Calu3 (cell line): Measurements from ENCODE around the gene TGM3. TPM values are rescaled to one million over a fixed set of nuclear protein-coding genes. Genes with fewer than 3 reads are reported as not detected.

ENCODE experiments used
- BruUV-seq: library from RNA; stranded (reverse); fragments of 400-500 nt; replicated peaks from 2 replicates; lab custom pipeline; 2021; lab: Mats Ljungman, UMichigan
- CTCF ChIA-PET: fragments of 300-600 bp; sonication (Branson Sonifier 250); formaldehyde crosslinking; loops from one replicate; lab custom pipeline; 2022; ENCODE audit warnings: antibody characterized with exemption; lab: Charles Lee
- DNase-seq: peaks from one replicate; pipeline ENCODE4 v3.0.0; 2022
- H3K27ac Mint-ChIP-seq: one replicate; pipeline ENCODE4 v1.8.0; 2022; ENCODE audit warnings: mixed read lengths; ENCODE audit not compliant: unreplicated experiment
- H3K27me3 Mint-ChIP-seq: one replicate; pipeline ENCODE4 v1.8.0; 2022; ENCODE audit warnings: mixed read lengths; ENCODE audit not compliant: unreplicated experiment
- H3K36me3 Mint-ChIP-seq: one replicate; pipeline ENCODE4 v1.8.0; 2022; ENCODE audit warnings: mild to moderate bottlenecking, moderate library complexity, mixed read lengths; ENCODE audit not compliant: insufficient read depth, unreplicated experiment
- H3K4me1 Mint-ChIP-seq: one replicate; pipeline ENCODE4 v1.8.0; 2022; ENCODE audit warnings: mild to moderate bottlenecking, low read depth, mixed read lengths; ENCODE audit not compliant: unreplicated experiment
- H3K4me3 Mint-ChIP-seq: one replicate; pipeline ENCODE4 v1.8.0; 2022; ENCODE audit warnings: mild to moderate bottlenecking, low read depth, moderate library complexity, mixed read lengths; ENCODE audit not compliant: unreplicated experiment
- H3K9me3 Mint-ChIP-seq: one replicate; pipeline ENCODE4 v1.8.0; 2022; ENCODE audit warnings: low read depth, mixed read lengths; ENCODE audit not compliant: unreplicated experiment
- intact Hi-C: fragments of 100-400 bp; cut with micrococcal nuclease; formaldehyde crosslinking; loops from one replicate; pipeline ENCODE4 v1.10.0; 2022; ENCODE audit not compliant: unreplicated experiment
- total RNA-seq: library from RNA; stranded (reverse); gene quantifications from 2 replicates; pipeline ENCODE4 v1.2.3, GENCODE V29; 2022
- TF ChIP-seq, protein P1 (sequence below): fragments of 200-600 bp; IDR thresholded peaks from one replicate; pipeline ENCODE4 v1.8.0; 2022; ENCODE audit warnings: antibody characterized with exemption; ENCODE audit not compliant: unreplicated experiment

TGM3 gene
- total RNA-seq, 1 experiment from 2014 or later, result not detected

DNA sequence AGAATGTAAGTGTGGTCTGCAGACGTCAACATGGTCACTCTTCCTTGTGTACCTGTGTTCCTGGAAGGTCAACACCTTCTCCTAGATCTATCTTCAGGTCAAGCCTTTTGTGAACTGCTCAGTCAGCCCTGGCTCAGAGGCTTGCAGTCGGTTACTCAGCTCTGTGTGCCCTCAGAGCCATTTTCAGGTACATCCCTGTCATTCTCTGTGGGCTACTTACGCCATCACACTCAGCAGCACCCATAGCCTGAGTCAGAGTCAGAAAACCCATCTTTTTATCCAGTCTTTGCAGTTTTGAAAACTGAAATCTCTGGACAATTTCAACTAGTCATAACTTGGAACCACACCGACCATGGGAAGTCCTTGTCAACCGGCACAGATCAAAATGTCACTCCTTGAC, 35.3 kb downstream of the TGM3 start:
- TF ChIP-seq, protein P1, sequence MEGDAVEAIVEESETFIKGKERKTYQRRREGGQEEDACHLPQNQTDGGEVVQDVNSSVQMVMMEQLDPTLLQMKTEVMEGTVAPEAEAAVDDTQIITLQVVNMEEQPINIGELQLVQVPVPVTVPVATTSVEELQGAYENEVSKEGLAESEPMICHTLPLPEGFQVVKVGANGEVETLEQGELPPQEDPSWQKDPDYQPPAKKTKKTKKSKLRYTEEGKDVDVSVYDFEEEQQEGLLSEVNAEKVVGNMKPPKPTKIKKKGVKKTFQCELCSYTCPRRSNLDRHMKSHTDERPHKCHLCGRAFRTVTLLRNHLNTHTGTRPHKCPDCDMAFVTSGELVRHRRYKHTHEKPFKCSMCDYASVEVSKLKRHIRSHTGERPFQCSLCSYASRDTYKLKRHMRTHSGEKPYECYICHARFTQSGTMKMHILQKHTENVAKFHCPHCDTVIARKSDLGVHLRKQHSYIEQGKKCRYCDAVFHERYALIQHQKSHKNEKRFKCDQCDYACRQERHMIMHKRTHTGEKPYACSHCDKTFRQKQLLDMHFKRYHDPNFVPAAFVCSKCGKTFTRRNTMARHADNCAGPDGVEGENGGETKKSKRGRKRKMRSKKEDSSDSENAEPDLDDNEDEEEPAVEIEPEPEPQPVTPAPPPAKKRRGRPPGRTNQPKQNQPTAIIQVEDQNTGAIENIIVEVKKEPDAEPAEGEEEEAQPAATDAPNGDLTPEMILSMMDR, result no peak
- H3K27ac Mint-ChIP-seq, result no peak overlapping the region
- CTCF ChIA-PET, result no interaction called here

GRCh38 chr20:2331901-2332565, 36.2 kb downstream of the TGM3 start:
- Mint-ChIP-seq H3K9me3 (no peaks in the 10 kb centered on the region), H3K27me3 (peaks cover 58% of the 10 kb centered on the region), H3K4me1 (no peaks in the 10 kb centered on the region), H3K27ac (no peak overlapping the region), H3K4me3 (no peak overlapping the region), H3K36me3 (no peaks in the 10 kb centered on the region)
- intact Hi-C loops, result no loop called here
- BruUV-seq, result no TSS peak
- TF ChIP-seq, protein P1, result no peak
- CTCF ChIA-PET, result no interaction called here
- no peak for DNase-seq

More for the DNA sequence above, 35.3 kb downstream of the TGM3 start:
- H3K4me1 Mint-ChIP-seq, result no peaks in the 10 kb centered on the region
- no peak for DNase-seq
- BruUV-seq, result no TSS peak
- H3K4me3 Mint-ChIP-seq, result no peak overlapping the region
- intact Hi-C loops, result no loop called here
- peaks cover 67% of the 10 kb centered on the region for H3K27me3 Mint-ChIP-seq
- H3K36me3 Mint-ChIP-seq, result no peaks in the 10 kb centered on the region
- no peaks in the 10 kb centered on the region for H3K9me3 Mint-ChIP-seq

GRCh38 chr20:2332711-2333110, 36.9 kb downstream of the TGM3 start:
- no TSS peak for BruUV-seq
- H3K27ac Mint-ChIP-seq, result no peak overlapping the region

DNA sequence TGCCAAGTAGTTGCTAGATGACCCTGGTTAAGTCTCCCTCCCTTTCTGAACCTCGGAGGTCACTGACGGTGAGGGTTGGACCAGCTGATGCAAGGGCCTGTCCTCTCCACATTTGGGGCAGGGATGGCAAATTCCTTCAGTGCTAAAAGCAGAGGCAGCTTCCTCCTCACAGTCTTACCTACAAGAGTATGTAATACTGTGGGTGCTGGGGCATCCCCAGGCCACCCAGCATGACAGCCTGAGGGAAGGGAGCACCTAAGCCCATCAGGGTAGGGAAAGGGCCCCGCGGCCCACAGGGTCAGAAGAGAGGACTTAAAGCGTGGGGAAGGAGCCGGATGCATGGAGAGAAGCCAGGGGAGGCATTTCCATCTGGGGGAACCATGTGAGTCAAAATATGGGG, 38.0 kb downstream of the TGM3 start:
- CTCF ChIA-PET, result no interaction called here
- H3K27ac Mint-ChIP-seq, result no peak overlapping the region
- intact Hi-C loops, result no loop called here
- H3K36me3 Mint-ChIP-seq, result no peaks in the 10 kb centered on the region
- H3K27me3 Mint-ChIP-seq, result peaks cover 45% of the 10 kb centered on the region
- H3K4me1 Mint-ChIP-seq, result no peaks in the 10 kb centered on the region
- no TSS peak for BruUV-seq
- H3K9me3 Mint-ChIP-seq, result no peaks in the 10 kb centered on the region
- H3K4me3 Mint-ChIP-seq, result no peak overlapping the region
- no peak for DNase-seq
- TF ChIP-seq, protein P1, result no peak

More at GRCh38 chr20:2332711-2333110, 36.9 kb downstream of the TGM3 start:
- intact Hi-C loops, result no loop called here
- no peaks in the 10 kb centered on the region for H3K36me3 Mint-ChIP-seq
- H3K4me3 Mint-ChIP-seq, result no peak overlapping the region
- DNase-seq, result no peak
- no peaks in the 10 kb centered on the region for H3K9me3 Mint-ChIP-seq
- TF ChIP-seq, protein P1, result no peak
- no peaks in the 10 kb centered on the region for H3K4me1 Mint-ChIP-seq
- CTCF ChIA-PET, result interaction anchor here (0.6 kb wide), 1 partner anchor 26 kb away, joined by 3 read pairs; no protein-coding TSS in a partner anchor
- peaks cover 51% of the 10 kb centered on the region for H3K27me3 Mint-ChIP-seq
